GM12878 (cell line): ENCODE results near the gene UBA7. TPM values are rescaled to one million over a fixed set of nuclear protein-coding genes. Genes with fewer than 3 reads are reported as not detected.

Experiments
- ATAC-seq: fragments of 200-7000 bp; cut with Tn5 transposase; 3 replicates; pipeline ENCODE4 v1.9.1; 2020; ENCODE audit warnings: mild to moderate bottlenecking, moderate library complexity
- BruUV-seq: library from RNA; stranded (reverse); fragments of 400-500 nt; replicated peaks from 2 replicates; lab custom pipeline; 2021; lab: Mats Ljungman, UMichigan
- CTCF ChIA-PET: fragments of 300-600 bp; sonication (Branson Sonifier 250); formaldehyde crosslinking; extraction: SDS; loops from one replicate; lab custom pipeline; 2021; ENCODE audit warnings: inconsistent platforms; lab: Yijun Ruan, JAX
- POLR2A ChIA-PET: fragments of 350-600 bp; formaldehyde crosslinking; extraction: SDS; loops from one replicate; lab custom pipeline; 2021; ENCODE audit warnings: inconsistent platforms; lab: Charles Lee
- RAD21 ChIA-PET: fragments of 300-600 bp; sonication (Branson Sonifier 250); formaldehyde crosslinking; loops from one replicate; lab custom pipeline; 2023; ENCODE audit warnings: antibody characterized with exemption; ENCODE audit not compliant: unreplicated experiment; lab: Charles Lee
- SMC1A ChIA-PET: fragments of 300-600 bp; sonication (Branson Sonifier 250); formaldehyde crosslinking; loops from one replicate; lab custom pipeline; 2023; ENCODE audit not compliant: unreplicated experiment, uncharacterized antibody; lab: Charles Lee
- DNase-seq: peaks from one replicate; pipeline ENCODE4 v3.0.0-alpha.2; 2011; ENCODE audit warnings: low read depth, low spot score
- FAIRE-seq: peaks from 3 replicates; lab custom pipeline; 2011; peaks lifted over from hg19 to GRCh38; lab: Jason Lieb, UNC
- H2AFZ ChIP-seq: 2 replicates; pipeline ENCODE4 v1.6.0; 2011; ENCODE audit warnings: low read depth, low read length, control low read depth; ENCODE audit not compliant: control insufficient read depth
- H3K27ac ChIP-seq: 2 replicates; pipeline ENCODE4 v1.5.1; 2011; ENCODE audit warnings: control low read depth; ENCODE audit not compliant: control insufficient read depth, insufficient read depth
- H3K27me3 ChIP-seq, 2 experiments: replicated peaks in 1 of 2; 2 replicates each; pipeline versions ENCODE4 v1.6.0 to v1.6.1; 2011; ENCODE audit warnings: low read length in 1 of 2; ENCODE audit not compliant: control insufficient read depth in 2 of 2, insufficient read depth in 2 of 2
- H3K36me3 ChIP-seq, 2 experiments: 2 replicates each; pipeline ENCODE4 v1.5.1; 2011; ENCODE audit warnings: low read length in 1 of 2; ENCODE audit not compliant: control insufficient read depth in 2 of 2, insufficient read depth in 2 of 2
- H3K4me1 ChIP-seq: 2 replicates; pipeline ENCODE4 v1.6.1; 2011; ENCODE audit warnings: mild to moderate bottlenecking, low read length, moderate library complexity, mixed read lengths; ENCODE audit not compliant: control insufficient read depth, insufficient read depth
- H3K4me2 ChIP-seq: 2 replicates; pipeline ENCODE4 v1.6.0; 2011; ENCODE audit warnings: control low read depth; ENCODE audit not compliant: control insufficient read depth, insufficient read depth
- H3K4me3 ChIP-seq: fragments of 200-600 bp; sonication (generic); 2 replicates; pipeline ENCODE4 v1.5.1; 2016
- H3K79me2 ChIP-seq: 2 replicates; pipeline ENCODE4 v1.6.0; 2011; ENCODE audit warnings: low read length; ENCODE audit not compliant: control insufficient read depth, insufficient read depth
- H3K9ac ChIP-seq: 2 replicates; pipeline ENCODE4 v1.8.0; 2011; ENCODE audit warnings: low read length, control low read depth, mixed read lengths; ENCODE audit not compliant: control insufficient read depth, insufficient read depth
- H3K9me3 ChIP-seq: replicated peaks from 3 replicates; pipeline ENCODE4 v1.5.1; 2011; ENCODE audit warnings: mild to moderate bottlenecking, low read length; ENCODE audit not compliant: control insufficient read depth, insufficient read depth
- H4K20me1 ChIP-seq: 2 replicates; pipeline ENCODE4 v1.6.0; 2011; ENCODE audit not compliant: control insufficient read depth, insufficient read depth
- ASH2L ChIP-seq: fragments of 300-600, 200-600 bp; sonication (generic); IDR thresholded peaks from 2 replicates; pipeline ENCODE4 v1.6.1; 2017; ENCODE audit warnings: low read depth, mild to moderate bottlenecking, borderline replicate concordance
- BCL11A ChIP-seq: IDR thresholded peaks from 2 replicates; pipeline ENCODE4 v1.6.1; 2011; ENCODE audit warnings: low read depth, low read length
- BMI1 ChIP-seq: fragments of 450-650 bp; IDR thresholded peaks from 2 replicates; pipeline ENCODE4 v1.6.1; 2016; ENCODE audit warnings: mild to moderate bottlenecking, moderate library complexity, borderline replicate concordance
- BRCA1 ChIP-seq: IDR thresholded peaks from 2 replicates; pipeline ENCODE4 v1.6.1; 2011; ENCODE audit warnings: low read depth, low read length, improper control_type of control experiment
- CBX5 ChIP-seq: sonication (generic); IDR thresholded peaks from 2 replicates; pipeline ENCODE4 v1.6.1; 2016; ENCODE audit warnings: low read depth, moderate library complexity, mild to moderate bottlenecking, inconsistent platforms
- EED ChIP-seq: sonication (generic); IDR thresholded peaks from 2 replicates; pipeline ENCODE4 v1.6.1; 2016; ENCODE audit warnings: antibody characterized with exemption, low read depth
- ELK1 ChIP-seq: IDR thresholded peaks from 2 replicates; pipeline ENCODE4 v1.6.1; 2012; ENCODE audit warnings: low read depth, low read length, improper control_type of control experiment
- HDAC2 ChIP-seq: fragments of 200-600 bp; sonication (generic); IDR thresholded peaks from 2 replicates; pipeline ENCODE4 v1.6.1; 2017
- NFYA ChIP-seq: IDR thresholded peaks from 2 replicates; pipeline ENCODE4 v1.6.1; 2011; ENCODE audit warnings: low read depth, mild to moderate bottlenecking, low read length, improper control_type of control experiment, borderline replicate concordance
- SKIL ChIP-seq: fragments of 450-650 bp; IDR thresholded peaks from 2 replicates; pipeline ENCODE4 v1.6.1; 2017; ENCODE audit warnings: mild to moderate bottlenecking, low read depth, inconsistent platforms; ENCODE audit not compliant: poor library complexity, severe bottlenecking
- SREBF2 ChIP-seq: IDR thresholded peaks from 2 replicates; pipeline ENCODE4 v1.6.1; 2012; ENCODE audit warnings: mild to moderate bottlenecking, low read length
- SUZ12 ChIP-seq: fragments of 200-600 bp; sonication (generic); IDR thresholded peaks from one replicate; pipeline ENCODE4 v1.6.1; 2018; ENCODE audit warnings: antibody characterized with exemption, mild to moderate bottlenecking; ENCODE audit not compliant: unreplicated experiment
- ZBTB33 ChIP-seq: fragments of 450-650 bp; IDR thresholded peaks from 2 replicates; pipeline ENCODE4 v1.6.1; 2017; ENCODE audit warnings: mild to moderate bottlenecking
- WGBS: methylation state at CpG from one replicate; pipeline ENCODE4 v1.1.6; 2016; ENCODE audit warnings: low lambda C conversion rate; ENCODE audit not compliant: insufficient replicate concordance, insufficient coverage; ENCODE audit errors: missing lambda C conversion rate; 5-methylcytosine and 5-hydroxymethylcytosine counted together
- in situ Hi-C: fragments of 300-500 bp; cut with MboI; formaldehyde crosslinking; loops from 9 replicates; pipeline ENCODE4 v1.14.3; 2018; ENCODE audit warnings: mixed read lengths
- intact Hi-C: fragments of 100-400 bp; cut with micrococcal nuclease; formaldehyde crosslinking; loops from one replicate; pipeline ENCODE4 v1.14.2; 2022; ENCODE audit not compliant: unreplicated experiment
- polyA plus RNA-seq, 11 experiments: library from polyadenylated mRNA; depleted of rRNA in 4 of 11; unstranded in 6 of 11; stranded (reverse) in 5 of 11; fragments of >200 nt; fragmentation: Nextera tagmentation in 4 of 11; fragmentation: Illumina TruSeq in 1 of 11; extraction: Ambion mirVana in 4 of 11; extraction: Trizol in 1 of 11; gene quantifications; 1 replicate in 1 of 11; 2 replicates in 10 of 11; pipeline versions ENCODE4 v1.2.1 to v1.2.3, GENCODE V29; 2011 to 2016; ENCODE audit warnings: inconsistent platforms in 2 of 11, missing spikeins in 2 of 11, low read depth in 1 of 11
- total RNA-seq, 4 experiments: library from RNA; depleted of rRNA in 3 of 4; stranded (reverse); fragments of >200 nt in 3 of 4; fragmentation: Illumina TruSeq in 1 of 4; extraction: Trizol in 1 of 4; gene quantifications; 2 replicates each; pipeline versions ENCODE4 v1.2.1 to v1.2.3, GENCODE V29; 2013 to 2021

The UBA7 gene
- total and polyA plus RNA-seq, 10 of the 15 experiments (the other 5 are each of a cell fraction or from before 2014, with no cell fraction given) = 11.8 to 116 (median 46.7) TPM

- FAIRE-seq (no peak), ATAC-seq (no peak), DNase-seq (no peak)
- Histone ChIP-seq H4K20me1 (no peaks in the 10 kb centered on the region), H3K9ac (no peak overlapping the region), H3K4me1 (no peaks in the 10 kb centered on the region), H3K27ac (no peak overlapping the region), H3K4me3 (no peak overlapping the region), H3K36me3 (no peaks in the 10 kb centered on the region), H3K27me3 (peaks cover 0 to 3% of the 10 kb centered on the region in 2 experiments; a peak in 3 of 4 replicates), H3K9me3 (no peaks in the 10 kb centered on the region), H3K79me2 (peaks cover 11% of the 10 kb centered on the region), H3K4me2 (no peak overlapping the region), H2AFZ (no peak overlapping the region)
- 31% methylated on average over 12 of the region's 12 CpGs for WGBS
- ChIA-PET CTCF (no interaction called here), SMC1A (no interaction called here), RAD21 (no interaction called here), POLR2A (interaction anchor here (0.6 kb wide), 1 partner anchor 367 kb away, joined by 8 read pairs; no protein-coding TSS in a partner anchor)
- in situ Hi-C loops = no loop called here
- intact Hi-C loops = loop anchor here (5.0 kb wide), 1 partner anchor 48 kb away; no protein-coding TSS in a partner anchor
- no TSS peak for BruUV-seq
- no peak for TF ChIP-seq BCL11A
- TF ChIP-seq NFYA = no peak
- no peak for TF ChIP-seq ASH2L
- TF ChIP-seq SKIL = no peak
- no peak for TF ChIP-seq BRCA1
- TF ChIP-seq SREBF2 = no peak
- TF ChIP-seq ELK1 = no peak
- no peak for TF ChIP-seq HDAC2
- no peak for TF ChIP-seq SUZ12
- TF ChIP-seq BMI1 = no peak
- TF ChIP-seq CBX5 = no peak
- no peak for TF ChIP-seq EED
- no peak for TF ChIP-seq ZBTB33
Measured at GRCh38 chr3:49859576-49860305, 46.0 kb upstream of the UBA7 start.
